Gastroesophageal sphincter (tissue), 4 donors: ENCODE measurements around the gene CENPA. TPM values are rescaled to one million over a fixed set of nuclear protein-coding genes. Genes with fewer than 3 reads are reported as not detected.
"Not testable (repeated sequence)": the region's sequence is repeated elsewhere in the genome, so short reads cannot be mapped to it uniquely, and the experiment has no call there.

Experiments
- ATAC-seq: fragments of 150-250 bp; one replicate; pipeline ENCODE4 v1.9.1; 2016; ENCODE audit warnings: mild to moderate bottlenecking, moderate library complexity
- H3K27ac ChIP-seq, 4 donors: fragments of 200-600 bp; sonication (generic) in 3 of 4; 1 replicate in 3 of 4; 2 replicates in 1 of 4; pipeline ENCODE4 v1.5.1; 2016 to 2019
- H3K27me3 ChIP-seq: fragments of 200-600 bp; sonication (generic); one replicate; pipeline ENCODE4 v1.5.1; 2019
- H3K36me3 ChIP-seq, 2 donors: fragments of 200-600 bp; sonication (generic); one replicate each; pipeline ENCODE4 v1.5.1; 2019; ENCODE audit warnings: control low read depth in 1 of 2
- H3K4me1 ChIP-seq, 3 donors: fragments of 200-600 bp; sonication (generic); 1 replicate in 2 of 3; 2 replicates in 1 of 3; pipeline ENCODE4 v1.5.1; 2016 to 2019; ENCODE audit warnings: control low read depth in 2 of 3
- H3K4me3 ChIP-seq, 2 donors: fragments of 200-600 bp; sonication (generic); one replicate each; pipeline ENCODE4 v1.5.1; 2019; ENCODE audit warnings: mild to moderate bottlenecking in 1 of 2, moderate library complexity in 1 of 2
- H3K9me3 ChIP-seq, 3 donors: fragments of 200-600 bp; sonication (generic); one replicate each; pipeline ENCODE4 v1.5.1; 2017 to 2019; ENCODE audit warnings: control low read depth in 2 of 3
- CTCF ChIP-seq, 4 experiments: fragments of 200-600 bp in 2 of 4; fragments of 450-650 bp in 2 of 4; sonication (generic) in 1 of 4; IDR thresholded peaks; one replicate each; pipeline ENCODE4 v1.5.1; 2017 to 2019; ENCODE audit warnings: antibody characterized with exemption in 4 of 4, mild to moderate bottlenecking in 2 of 4, moderate library complexity in 2 of 4
- EP300 ChIP-seq: sonication (generic); formaldehyde crosslinking; IDR thresholded peaks from one replicate; pipeline ENCODE4 v1.6.1; 2017; ENCODE audit warnings: antibody characterized with exemption, mild to moderate bottlenecking
- POLR2A ChIP-seq, 2 donors: fragments of 450-650 bp; IDR thresholded peaks; one replicate each; pipeline ENCODE4 v1.6.1; 2017; ENCODE audit warnings: antibody characterized with exemption in 2 of 2, mild to moderate bottlenecking in 2 of 2, moderate library complexity in 1 of 2
- POLR2AphosphoS5 ChIP-seq: sonication (generic); formaldehyde crosslinking; IDR thresholded peaks from one replicate; pipeline ENCODE4 v1.6.1; 2017; ENCODE audit warnings: antibody characterized with exemption
- WGBS, 2 donors: methylation state at CpG; one replicate each; pipeline ENCODE4 v1.1.5; 2018; ENCODE audit warnings: low coverage in 1 of 2; 5-methylcytosine and 5-hydroxymethylcytosine counted together
- total RNA-seq, 4 donors: library from RNA; depleted of rRNA; stranded (reverse); fragments of >200 nt; gene quantifications; one replicate each; pipeline ENCODE4 v1.1.0, GENCODE V29; 2016

The CENPA gene
- total RNA-seq, 4 donors from 2014 or later: not detected

DNA sequence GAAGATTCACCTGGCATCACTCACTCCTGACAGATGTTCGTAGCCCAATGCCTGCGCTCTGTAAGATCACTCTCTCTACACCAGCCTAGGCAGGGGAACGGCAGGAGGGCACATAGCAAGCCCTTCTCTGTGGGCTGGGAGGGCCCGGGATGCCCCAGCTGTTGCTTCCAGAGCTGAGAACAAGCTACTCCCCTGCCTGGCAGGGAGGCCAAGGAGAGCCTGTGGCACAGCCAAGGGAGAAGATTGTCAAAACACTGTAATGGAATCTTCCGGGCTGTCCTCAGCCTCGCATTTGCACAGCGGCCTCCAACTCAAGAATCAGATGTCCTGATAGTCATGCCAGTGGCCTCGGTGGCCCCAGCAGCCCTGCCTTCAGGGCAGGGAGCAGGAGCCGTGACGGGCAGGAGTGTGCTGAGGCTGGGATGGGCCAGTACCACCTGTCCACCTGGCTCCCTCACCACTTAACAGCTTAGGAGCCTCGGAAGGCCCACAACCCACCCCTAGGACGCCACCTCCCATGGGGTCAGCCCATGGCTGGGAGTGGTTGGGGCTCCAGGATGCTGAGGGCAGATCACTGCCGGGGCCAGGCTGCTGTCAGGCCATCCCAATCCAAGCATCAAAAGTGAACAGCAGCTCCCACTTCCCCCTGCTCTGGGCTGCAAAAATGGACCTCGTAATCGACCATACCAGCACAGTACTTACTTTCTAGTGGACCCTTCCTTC, 43.6 kb upstream of the CENPA start:
- WGBS, 2 donors: 83 to 100% methylated on average over 1 of the region's 15 CpGs
- Histone ChIP-seq H3K4me1 (no peaks in the 10 kb centered on the region), H3K9me3 (no peaks in the 10 kb centered on the region), H3K27ac (no peak overlapping the region), H3K4me3 (no peak overlapping the region), H3K36me3 (no peaks in the 10 kb centered on the region), H3K27me3 (no peaks in the 10 kb centered on the region)
- no peak for ATAC-seq
- TF ChIP-seq POLR2AphosphoS5 (no peak), CTCF (IDR thresholded peaks at IDR 0.05) (no peak), POLR2A (IDR thresholded peaks at IDR 0.05) (no peak), EP300 (no peak)

DNA sequence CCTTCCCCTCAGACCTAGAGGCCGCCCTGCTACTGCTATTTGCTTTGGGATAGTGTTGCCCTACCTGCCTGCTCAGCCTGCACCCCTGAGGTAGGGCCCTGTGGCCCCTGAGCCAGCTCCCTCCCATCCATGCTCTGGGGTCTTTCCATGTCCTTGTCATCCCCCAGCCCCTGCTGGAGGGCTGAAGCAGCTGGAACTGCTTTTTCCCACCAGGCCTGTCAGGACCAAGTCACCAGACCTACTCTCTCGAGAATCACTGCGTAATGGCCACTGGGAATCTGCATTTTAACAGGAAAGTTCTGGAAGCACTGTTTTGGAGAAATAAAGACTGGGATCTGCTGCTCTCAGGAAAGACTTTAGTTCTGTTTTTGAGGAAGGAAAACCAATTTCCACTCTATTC, 42.0 kb upstream of the CENPA start:
- Histone ChIP-seq H3K27ac (no peak overlapping the region), H3K4me1 (no peaks in the 10 kb centered on the region), H3K27me3 (no peaks in the 10 kb centered on the region), H3K4me3 (no peak overlapping the region), H3K36me3 (no peaks in the 10 kb centered on the region), H3K9me3 (no peaks in the 10 kb centered on the region)
- TF ChIP-seq CTCF (IDR thresholded peaks at IDR 0.05) (no peak), POLR2A (IDR thresholded peaks at IDR 0.05) (no peak), POLR2AphosphoS5 (no peak), EP300 (no peak)
- WGBS, 2 donors: 88% methylated on average over 1 of the region's 3 CpGs; no CpG with 5 or more reads in 1 of the 2 donors
- ATAC-seq: no peak

GRCh38 chr2:26744953-26745352, 40.9 kb upstream of the CENPA start:
- H3K4me1 ChIP-seq: no peaks in the 10 kb centered on the region
- no peaks in the 10 kb centered on the region for H3K36me3 ChIP-seq
- H3K27me3 ChIP-seq: no peaks in the 10 kb centered on the region
- H3K9me3 ChIP-seq: no peaks in the 10 kb centered on the region
- H3K4me3 ChIP-seq: no peak overlapping the region
- WGBS, 2 donors: 81 to 100% methylated on average over 1 to 3 of the region's 3 CpGs
- no peak for ATAC-seq
- H3K27ac ChIP-seq: no peak overlapping the region
- TF ChIP-seq EP300: no peak
- TF ChIP-seq POLR2AphosphoS5: no peak

DNA sequence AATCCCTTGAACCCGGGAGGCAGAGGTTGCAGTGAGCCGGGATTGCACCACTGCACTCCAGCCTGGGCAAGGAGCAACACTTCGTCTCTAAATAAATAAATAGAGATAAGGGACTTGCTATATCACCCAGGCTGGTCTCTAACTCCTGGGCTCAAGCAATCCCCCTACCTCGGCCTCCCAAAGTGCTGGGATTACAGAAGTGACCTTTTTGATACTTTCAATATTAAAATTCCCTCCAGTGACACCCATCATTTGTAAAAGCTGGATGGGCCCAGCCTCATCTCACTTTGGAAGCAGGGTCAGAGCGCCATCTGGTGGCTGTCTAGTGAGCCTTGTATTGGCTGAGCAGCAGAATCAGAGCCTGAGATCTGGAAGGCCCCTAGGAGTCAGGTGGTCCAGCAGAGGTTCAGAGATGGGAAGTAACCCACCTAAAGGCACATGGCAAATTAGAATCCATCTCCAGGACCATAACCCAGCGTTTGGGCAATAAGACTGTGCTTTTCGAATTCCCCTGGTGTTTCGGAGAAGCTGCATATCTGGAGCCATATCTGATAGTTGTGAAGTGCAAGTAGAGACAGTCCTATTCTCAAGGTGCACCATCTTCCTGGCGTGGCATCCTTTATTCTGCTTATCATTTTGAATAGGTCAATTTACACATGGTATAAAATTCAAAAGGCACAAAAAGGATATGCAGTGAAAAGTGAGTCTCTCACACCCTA, 40.1 kb upstream of the CENPA start:
- Histone ChIP-seq H3K27me3 (no peaks in the 10 kb centered on the region), H3K27ac (no peak overlapping the region), H3K4me1 (no peaks in the 10 kb centered on the region), H3K9me3 (no peaks in the 10 kb centered on the region), H3K4me3 (no peak overlapping the region), H3K36me3 (no peaks in the 10 kb centered on the region)
- 20 to 33% methylated on average over 5 to 7 of the region's 9 CpGs for WGBS, 2 donors
- TF ChIP-seq POLR2AphosphoS5 (no peak), CTCF (IDR thresholded peaks at IDR 0.05) (peak in 3 of 4 experiments; percentile 93), EP300 (no peak), POLR2A (IDR thresholded peaks at IDR 0.05) (no peak)
- ATAC-seq: peak; percentile 89

DNA sequence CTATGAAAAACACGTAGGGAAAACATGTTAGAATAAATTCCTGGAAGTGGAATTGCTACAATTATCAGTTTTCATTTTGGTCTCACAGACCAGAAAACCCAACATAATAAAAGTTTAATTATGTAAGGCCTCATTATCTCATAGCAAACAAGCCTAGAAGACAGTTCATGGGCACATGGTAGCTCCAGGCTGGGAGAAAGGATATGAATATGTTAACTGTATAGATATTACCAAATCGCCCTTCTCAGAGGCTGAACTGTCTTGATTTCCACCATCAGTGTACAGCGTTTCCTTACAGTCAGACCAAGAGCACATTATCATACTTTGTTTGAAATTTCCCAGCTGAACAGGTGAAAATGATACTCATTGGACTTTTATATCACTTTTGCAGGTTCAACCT, 38.9 kb upstream of the CENPA start:
- TF ChIP-seq POLR2A (IDR thresholded peaks at IDR 0.05): no peak
- TF ChIP-seq EP300: no peak
- TF ChIP-seq POLR2AphosphoS5: no peak
- TF ChIP-seq CTCF (IDR thresholded peaks at IDR 0.05): no peak
- no peak for ATAC-seq
- 76 to 100% methylated on average over 2 to 3 of the region's 3 CpGs for WGBS, 2 donors

DNA sequence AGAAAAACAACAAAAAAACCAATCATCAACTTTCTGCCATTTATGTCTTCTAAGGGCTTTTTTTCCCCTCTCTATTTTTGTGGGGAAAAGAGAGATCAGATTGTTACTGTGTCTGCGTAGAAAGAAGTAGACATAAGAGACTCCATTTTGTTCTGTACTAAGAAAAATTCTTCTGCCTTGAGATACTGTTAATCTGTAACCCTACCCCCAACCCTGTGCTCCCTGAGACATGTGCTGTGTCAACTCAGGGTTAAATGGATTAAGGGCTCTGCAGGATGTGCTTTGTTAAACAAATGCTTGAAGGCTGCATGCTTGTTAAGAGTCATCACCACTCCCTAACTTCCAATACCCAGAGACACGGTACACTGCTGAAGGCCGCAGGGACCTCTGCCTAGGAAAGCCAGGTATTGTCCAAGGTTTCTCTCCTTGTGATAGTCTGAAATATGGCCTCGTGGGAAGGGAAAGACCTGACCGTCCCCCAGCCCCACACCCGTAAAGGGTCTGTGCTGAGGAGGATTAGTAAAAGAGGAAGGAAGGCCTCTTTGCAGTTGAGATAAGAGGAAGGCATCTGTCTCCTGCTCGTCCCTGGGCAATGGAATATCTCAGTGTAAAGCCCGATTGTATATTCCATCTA, 36.0 kb upstream of the CENPA start:
- not testable (repeated sequence) for ATAC-seq, H3K36me3 ChIP-seq, H3K27ac ChIP-seq, H3K4me1 ChIP-seq, H3K9me3 ChIP-seq, H3K4me3 ChIP-seq, H3K27me3 ChIP-seq
- WGBS, 2 donors: 63 to 86% methylated on average over 1 to 8 of the region's 8 CpGs

More for the DNA sequence above, 38.9 kb upstream of the CENPA start:
- Histone ChIP-seq H3K27me3 (no peaks in the 10 kb centered on the region), H3K4me1 (no peaks in the 10 kb centered on the region), H3K9me3 (no peaks in the 10 kb centered on the region), H3K27ac (no peak overlapping the region), H3K4me3 (no peak overlapping the region), H3K36me3 (no peaks in the 10 kb centered on the region)

DNA sequence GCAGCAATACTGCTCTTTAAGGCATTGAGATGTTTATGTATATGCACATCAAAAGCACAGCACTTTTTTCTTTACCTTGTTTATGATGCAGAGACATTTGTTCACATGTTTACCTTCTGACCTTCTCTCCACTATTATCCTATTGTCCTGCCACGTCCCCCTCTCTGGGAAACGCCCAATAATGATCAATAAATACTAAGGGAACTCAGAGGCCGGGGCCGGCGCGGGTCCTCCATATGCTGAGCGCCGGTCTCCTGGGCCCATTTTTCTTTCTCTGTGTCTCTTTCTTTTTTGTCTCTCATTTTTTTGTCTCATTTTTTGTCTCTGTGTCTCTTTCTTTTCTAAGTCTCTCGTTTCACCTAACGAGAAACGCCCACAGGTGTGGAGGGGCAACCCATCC, 35.4 kb upstream of the CENPA start:
- not testable (repeated sequence) for H3K4me3 ChIP-seq, H3K36me3 ChIP-seq, H3K4me1 ChIP-seq, H3K27me3 ChIP-seq, H3K9me3 ChIP-seq, H3K27ac ChIP-seq, ATAC-seq
- WGBS, 2 donors: 80 to 82% methylated on average over 1 to 11 of the region's 11 CpGs
